ENCODE measurements around the gene NPPC.

The NPPC gene

GRCh38 chr2:231960810-231961348 is 34.7 kb upstream of the NPPC start:
- TF ChIP-seq CTCF (IDR thresholded peaks at IDR 0.05): no peak

- no peak for TF ChIP-seq CTCF (IDR thresholded peaks at IDR 0.05)
Measured at GRCh38 chr2:231957913-231958763, 31.9 kb upstream of the NPPC start.

GRCh38 chr2:231955758-231956472 is 29.7 kb upstream of the NPPC start:
- no peak for TF ChIP-seq CTCF (IDR thresholded peaks at IDR 0.05)

GRCh38 chr2:231951452-231952035 is 25.3 kb upstream of the NPPC start:
- TF ChIP-seq CTCF (IDR thresholded peaks at IDR 0.05): no peak

GRCh38 chr2:231947694-231948093 is 21.5 kb upstream of the NPPC start:
- no peak for TF ChIP-seq CTCF (IDR thresholded peaks at IDR 0.05)

GRCh38 chr2:231946241-231946814 is 20.1 kb upstream of the NPPC start:
- no peak for TF ChIP-seq CTCF (IDR thresholded peaks at IDR 0.05)

GRCh38 chr2:231942180-231942579 is 16.0 kb upstream of the NPPC start:
- no peak for TF ChIP-seq CTCF (IDR thresholded peaks at IDR 0.05)

All from LNCAP (cell line).